M059J (cell line): ENCODE results near the gene EIPR1. TPM values are rescaled to one million over a fixed set of nuclear protein-coding genes. Genes with fewer than 3 reads are reported as not detected.

Experiments
- DNase-seq: peaks from one replicate; pipeline ENCODE4 v3.0.0-alpha.2; 2012; ENCODE audit warnings: low read depth
- total RNA-seq: library from RNA; depleted of rRNA; stranded (reverse); fragments of >200 nt; shearing (Covaris generic); gene quantifications from 2 replicates; pipeline ENCODE4 v1.2.3, GENCODE V29; 2014

EIPR1 gene
- total RNA-seq, 1 experiment from 2014 or later = 61.2 TPM

DNA sequence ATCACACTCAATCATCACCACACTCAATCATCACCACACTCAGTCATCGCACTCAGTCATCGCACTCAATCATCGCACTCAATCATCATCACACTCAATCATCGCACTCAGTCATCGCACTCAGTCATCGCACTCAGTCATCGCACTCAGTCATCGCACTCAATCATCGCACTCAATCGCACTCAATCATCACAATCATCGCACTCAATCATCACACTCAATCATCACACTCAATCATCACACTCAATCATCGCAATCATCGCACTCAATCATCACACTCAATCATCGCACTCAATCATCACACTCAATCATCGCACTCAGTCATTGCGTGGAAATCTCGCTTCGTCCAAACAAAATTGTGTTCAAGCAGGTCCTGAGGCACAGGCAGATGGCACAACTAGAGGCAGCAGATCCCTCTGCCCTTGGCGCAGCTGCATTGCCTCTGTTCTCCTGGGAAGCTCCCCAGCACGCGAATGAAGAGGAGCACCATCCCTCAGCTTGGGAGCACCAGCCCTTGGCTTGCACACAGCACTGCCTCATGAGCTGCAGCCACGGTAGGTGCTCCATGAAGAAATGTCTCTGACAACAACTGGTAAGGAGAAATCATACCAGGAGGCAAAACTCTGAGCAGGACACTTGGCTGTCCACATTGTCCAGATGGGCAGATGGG is 108.1 kb downstream of the EIPR1 start:
- no peak for DNase-seq

- DNase-seq = no peak
Observed at GRCh38 chr2:3268705-3269029, 109.0 kb downstream of the EIPR1 start.

DNA sequence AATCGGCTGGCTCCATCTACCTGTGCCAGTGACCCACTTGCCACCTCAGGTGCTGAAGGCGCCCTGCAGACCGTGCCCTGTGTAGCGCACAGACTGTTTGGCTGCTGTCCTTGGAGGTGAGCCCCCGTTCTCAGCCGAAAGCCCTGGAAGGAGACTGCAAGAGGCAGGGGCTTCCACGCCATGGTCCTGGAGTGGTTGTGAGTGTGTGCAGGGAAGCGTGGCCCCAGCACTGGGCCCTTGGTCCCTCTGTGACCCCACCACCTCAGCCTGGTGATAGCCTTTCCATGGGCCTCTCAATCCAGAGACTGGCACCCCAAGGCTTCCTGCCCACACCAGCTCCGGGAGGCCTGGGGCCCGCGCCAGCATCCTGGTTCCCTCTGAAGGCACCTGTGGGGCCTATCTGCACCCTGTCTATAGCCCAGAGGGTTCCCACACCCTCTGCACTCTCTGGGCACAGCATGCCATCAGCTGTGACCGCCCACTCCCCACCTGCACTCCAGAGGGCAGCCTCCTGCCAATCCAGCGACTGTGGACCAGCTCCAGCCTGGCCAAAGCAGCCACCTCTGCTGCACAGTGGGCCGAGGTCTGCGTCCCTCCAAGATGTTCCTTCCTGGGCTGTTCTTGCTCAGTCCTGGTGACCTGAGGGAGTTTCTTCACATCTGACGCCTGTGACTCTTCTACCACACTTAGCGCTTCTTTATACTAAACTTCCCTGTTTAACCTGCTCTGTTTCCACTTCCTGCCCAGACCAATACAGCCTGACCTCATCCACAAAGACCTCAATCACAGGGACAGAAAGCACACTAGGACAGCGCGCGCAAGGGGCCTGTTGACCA is 109.5 kb downstream of the EIPR1 start:
- DNase-seq = no peak

GRCh38 chr2:3266925-3267867 is 110.4 kb downstream of the EIPR1 start:
- DNase-seq = no peak

DNA sequence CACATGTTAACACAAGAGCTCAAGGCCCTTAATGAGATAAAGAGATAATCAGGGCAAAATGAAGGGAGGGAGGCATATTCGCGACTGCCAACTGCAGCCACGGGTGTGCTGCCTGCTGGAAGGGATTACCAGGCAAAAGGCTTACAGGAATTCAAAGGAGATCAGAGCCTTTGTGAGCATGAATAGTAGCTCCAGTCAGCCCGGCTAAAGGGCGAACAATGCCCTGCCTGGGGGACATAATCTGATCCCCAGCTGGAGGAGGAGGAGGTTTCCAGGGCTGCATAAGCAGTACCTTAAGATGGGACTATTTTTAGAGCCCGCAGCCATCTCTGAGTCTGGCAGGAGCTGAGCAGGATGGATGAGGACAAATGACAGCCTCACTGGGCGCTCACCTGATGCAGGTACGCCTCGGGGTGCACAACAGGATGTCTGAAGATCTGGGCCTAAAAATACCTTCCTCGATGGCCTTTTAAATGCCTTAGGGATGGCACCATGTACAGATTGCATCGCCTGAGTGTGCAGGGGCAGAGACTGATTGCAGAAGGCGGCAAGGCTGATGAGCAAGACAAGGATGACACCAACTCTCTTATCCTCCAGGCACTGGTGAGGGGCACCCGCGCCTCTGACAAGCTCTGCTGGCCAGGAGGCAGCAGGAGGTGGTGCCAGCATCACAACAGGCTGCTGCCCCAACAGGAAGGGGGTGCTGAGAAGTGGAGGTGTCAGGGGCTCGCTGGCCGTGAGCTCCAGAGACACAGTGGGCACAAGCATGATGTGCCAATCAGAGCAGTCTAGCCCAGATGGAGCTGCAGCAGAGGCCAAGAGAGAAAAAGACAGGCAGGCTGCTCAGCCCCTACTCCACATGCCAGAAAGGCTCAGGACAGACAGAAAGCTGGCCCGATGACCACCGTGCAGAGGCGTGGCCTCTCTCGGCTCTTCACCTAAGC is 111.4 kb downstream of the EIPR1 start:
- DNase-seq = no peak

DNA sequence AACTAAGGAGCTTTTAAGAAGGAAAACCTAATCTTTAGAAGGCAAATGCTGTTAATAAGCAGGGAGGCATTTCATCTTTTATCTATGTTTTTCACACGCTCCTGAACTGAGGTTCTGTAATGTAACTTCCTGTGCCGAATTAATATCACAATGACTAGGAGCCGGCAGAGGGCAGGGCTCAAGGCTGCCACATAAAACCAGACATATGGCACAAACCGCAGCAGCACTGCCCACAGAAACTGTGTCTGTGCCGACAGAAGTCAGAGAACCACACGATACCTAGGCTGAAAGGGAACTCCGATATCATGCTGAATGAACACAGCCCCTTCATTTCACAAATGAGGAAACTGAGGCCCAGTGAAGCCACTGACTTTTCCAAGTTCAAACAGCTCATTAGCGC is 112.1 kb downstream of the EIPR1 start:
- DNase-seq = no peak

DNA sequence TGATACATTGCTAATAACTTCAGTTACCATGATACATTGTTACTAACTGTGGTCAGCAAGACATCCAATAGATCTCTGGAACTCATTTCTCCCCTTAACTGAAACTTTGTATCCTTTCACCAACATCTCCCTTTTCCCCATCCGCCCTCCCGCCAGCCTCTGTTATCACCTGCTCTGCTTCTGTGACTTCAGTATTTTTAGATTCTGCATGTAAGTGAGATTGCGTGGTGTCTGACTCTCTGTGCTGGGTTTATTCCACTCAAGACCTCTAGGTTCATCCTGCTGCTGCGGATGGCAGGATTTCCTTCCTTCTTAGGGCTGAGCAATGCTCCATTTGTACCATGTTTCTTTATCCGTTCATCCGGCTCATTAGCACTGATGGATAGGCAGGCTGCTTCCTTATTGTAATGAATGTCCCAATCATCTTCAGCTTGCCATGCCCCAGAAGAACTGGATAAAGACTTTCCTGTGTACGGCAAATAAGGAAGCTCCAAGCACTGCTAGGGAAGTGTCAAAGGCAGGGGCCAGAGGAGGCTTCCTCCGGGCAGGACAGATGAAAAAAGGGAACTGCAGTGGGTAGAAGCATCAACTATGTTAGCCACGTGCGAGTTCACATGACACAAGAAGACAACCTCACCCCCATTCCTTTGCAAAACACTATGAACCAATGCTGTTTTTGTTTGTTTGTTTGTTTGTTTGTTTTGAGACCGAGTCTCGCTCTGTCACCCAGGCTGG is 113.4 kb downstream of the EIPR1 start:
- DNase-seq = no peak

GRCh38 chr2:3263487-3263886 is 114.1 kb downstream of the EIPR1 start:
- no peak for DNase-seq

DNA sequence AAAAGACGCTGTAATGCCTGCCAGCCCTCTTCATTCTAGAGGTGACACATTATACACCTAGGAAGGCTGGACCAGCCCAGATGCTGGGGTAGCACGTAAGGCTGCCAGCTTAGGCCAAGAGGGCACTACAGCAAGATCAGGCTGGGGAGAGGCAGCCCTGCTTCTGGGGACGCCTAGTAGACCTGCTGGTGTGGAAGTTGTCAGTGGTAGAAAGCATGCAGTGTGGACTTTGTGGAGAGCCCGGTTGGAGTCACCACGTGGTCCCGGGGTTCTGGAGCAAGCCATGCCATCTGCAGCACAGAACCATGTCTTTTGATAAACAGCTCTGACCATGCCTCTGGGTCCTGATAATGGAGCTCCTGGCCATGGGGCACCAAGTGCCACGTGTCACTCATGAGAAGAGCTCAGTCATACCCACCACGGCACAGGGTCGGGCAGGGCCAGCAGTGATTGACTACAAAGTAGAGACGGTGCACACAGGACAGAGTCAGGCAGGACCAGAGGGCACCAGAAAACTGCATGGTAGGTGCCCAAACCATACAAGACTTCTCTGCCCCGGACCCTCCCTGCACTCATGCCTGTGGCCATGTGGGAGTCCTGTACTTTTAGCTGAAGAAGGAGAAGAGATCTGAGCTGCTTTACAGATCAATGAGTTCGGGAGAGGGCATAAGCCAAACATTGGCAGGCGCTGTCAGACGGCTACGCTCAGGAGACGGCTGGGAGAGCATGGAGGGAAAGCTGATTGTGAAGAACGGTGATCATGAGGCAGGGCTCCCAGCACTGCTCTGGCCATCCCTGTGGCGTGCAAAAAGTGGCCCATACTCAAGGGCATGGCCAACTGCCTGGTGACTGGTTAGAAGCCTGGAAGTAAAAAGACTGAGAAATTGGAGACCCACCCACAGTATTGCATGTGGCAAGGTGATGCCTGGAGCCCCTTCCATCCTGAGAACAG is 114.9 kb downstream of the EIPR1 start:
- DNase-seq = no peak

- no peak for DNase-seq
Observed at GRCh38 chr2:3261511-3261910, 116.1 kb downstream of the EIPR1 start.

- no peak for DNase-seq
Observed at GRCh38 chr2:3260959-3261358, 116.7 kb downstream of the EIPR1 start.

DNA sequence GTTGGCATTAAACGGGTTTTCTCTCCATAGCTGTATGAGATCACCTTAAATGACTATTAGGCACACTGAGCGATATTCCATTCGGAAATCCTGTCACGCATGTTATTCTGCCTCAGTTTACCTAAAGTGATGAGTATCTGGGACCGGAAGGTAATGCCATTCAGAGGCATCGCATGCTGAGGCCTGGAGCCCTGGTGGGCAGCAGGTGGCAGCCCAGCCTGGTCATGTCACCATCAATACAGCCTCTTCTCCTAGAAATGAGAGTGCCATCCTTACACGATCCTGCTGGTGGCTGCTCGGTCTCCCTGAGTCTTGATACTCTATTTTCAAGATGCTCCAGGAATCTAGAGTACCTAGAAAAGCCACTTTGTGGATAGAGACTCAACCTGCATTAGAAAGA is 119.8 kb downstream of the EIPR1 start:
- DNase-seq = no peak

GRCh38 chr2:3257166-3257565 is 120.5 kb downstream of the EIPR1 start:
- DNase-seq = no peak

DNA sequence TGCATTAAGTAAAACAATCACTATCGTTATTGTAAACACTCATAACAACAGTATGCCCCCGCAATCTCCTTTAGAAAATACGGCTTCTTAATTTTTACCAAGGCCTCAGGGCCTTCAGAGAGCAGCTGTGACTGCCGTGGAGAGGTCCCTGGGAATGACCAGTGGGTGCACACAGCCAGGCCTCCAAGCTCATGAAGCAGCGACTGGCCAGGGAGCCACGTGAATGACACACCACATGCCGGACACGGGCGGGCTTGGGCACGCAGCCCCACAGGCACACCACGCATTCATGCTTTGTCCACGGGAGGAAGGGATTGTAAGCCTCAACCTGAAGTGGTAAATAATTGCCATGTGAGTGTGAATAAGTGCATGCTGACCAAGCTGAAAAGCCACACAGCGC is 121.0 kb downstream of the EIPR1 start:
- DNase-seq = no peak

GRCh38 chr2:3256157-3256556 is 121.5 kb downstream of the EIPR1 start:
- DNase-seq = no peak

GRCh38 chr2:3254442-3254941 is 123.1 kb downstream of the EIPR1 start:
- DNase-seq = no peak

GRCh38 chr2:3253913-3254441 is 123.6 kb downstream of the EIPR1 start:
- no peak for DNase-seq

GRCh38 chr2:3251946-3252345 is 125.7 kb downstream of the EIPR1 start:
- DNase-seq = no peak

- no peak for DNase-seq
Observed at GRCh38 chr2:3249476-3249962, 128.1 kb downstream of the EIPR1 start.
